ENCODE data around the gene MEIKIN. TPM values are rescaled to one million over a fixed set of nuclear protein-coding genes. Genes with fewer than 3 reads are reported as not detected.

MEIKIN gene
- total and polyA plus RNA-seq, 2 experiments from 2014 or later: not detected

DNA sequence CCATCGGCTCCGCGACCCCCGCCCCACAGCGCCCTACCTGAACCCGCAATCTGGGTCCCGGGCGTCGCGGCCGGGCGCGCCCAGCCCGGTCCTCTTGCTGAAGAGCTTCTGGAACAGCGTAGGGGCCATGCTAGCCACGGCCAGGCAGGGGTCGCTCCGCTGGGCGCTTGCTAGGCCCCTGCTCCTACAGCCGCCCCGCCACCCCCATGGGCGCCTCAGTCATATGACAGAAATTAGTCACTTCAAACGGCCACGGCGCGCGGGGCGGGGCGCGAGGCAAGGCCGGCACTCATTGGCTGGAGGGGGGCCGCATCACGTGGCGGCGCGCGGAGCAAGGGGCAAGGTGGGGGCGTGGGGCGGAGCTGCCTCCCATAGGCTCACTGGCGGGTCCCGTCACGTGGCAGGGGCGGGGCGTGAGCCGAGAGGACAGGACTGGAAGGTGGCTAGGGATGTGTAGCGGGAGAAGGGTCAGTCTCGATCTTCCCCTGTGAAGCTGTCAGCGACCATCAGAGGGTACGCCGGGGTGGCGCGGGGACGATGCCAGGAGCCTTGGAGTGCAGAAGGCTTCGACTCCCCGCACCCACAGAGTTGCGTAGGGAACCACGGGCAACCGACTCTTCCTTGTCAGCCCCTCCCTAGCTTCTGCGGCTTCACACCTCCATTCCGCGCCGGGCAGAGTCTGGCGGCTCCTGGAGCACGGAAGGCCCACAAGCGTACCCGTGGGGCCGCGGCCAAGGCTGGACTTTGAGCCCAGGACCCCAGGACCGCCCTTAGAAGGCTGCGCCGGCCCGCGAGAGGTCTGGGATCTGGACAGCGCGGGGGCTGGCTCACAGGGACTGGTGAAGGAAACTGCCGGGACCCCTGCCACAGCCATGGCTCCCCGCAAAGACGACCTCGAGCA is 148.4 kb downstream of the MEIKIN start, which contains the start of gene FNIP1:
TSS of gene FNIP1 (minus strand) at position 225 of the 901 bp plus-strand sequence. CDS start at position 129, 96 bp downstream.
- Histone ChIP-seq H3K27me3 (ENCODE audit: insufficient read depth) (peaks cover 13% of the 10 kb centered on the region), H3K4me3 (peak within 1 kb of the TSS; percentile 66), H3F3A (replicated peaks; ENCODE audit: low read depth) (no peaks in the 10 kb centered on the region), H4K20me1 (replicated peaks; ENCODE audit: insufficient read depth) (peaks cover 4% of the 10 kb centered on the region), H3K9me2 (ENCODE audit: insufficient read depth) (no peaks in the 10 kb centered on the region), H3K27ac (ENCODE audit: low read depth) (peak within 1 kb of the TSS; percentile 16; the same call in 1 of the 2 replicates), H3K36me3 (ENCODE audit: insufficient read depth) (no peaks in the 10 kb centered on the region), H3K79me2 (replicated peaks; ENCODE audit: insufficient read depth) (peaks cover 40% of the 10 kb centered on the region), H3K4me2 (peak within 1 kb of the TSS; percentile 87), H3K4me1 (ENCODE audit: insufficient read depth) (peaks cover 4% of the 10 kb centered on the region; the same call in 1 of the 2 replicates), H2AFZ (peak within 1 kb of the TSS; percentile 87)
- TF ChIP-seq STAT1 (IDR thresholded peaks at IDR 0.05; ENCODE audit: unreplicated experiment) (no peak), REST (IDR thresholded peaks at IDR 0.05; ENCODE audit: unreplicated experiment) (peak; percentile 16), CREB1 (CRISPR knock-in tag; IDR thresholded peaks at IDR 0.05; ENCODE audit: low read depth) (peak; percentile 74), POLR2AphosphoS5 (IDR thresholded peaks at IDR 0.05; ENCODE audit: low read depth) (peak; percentile 91)
- Mint-ChIP-seq H3K9me3 (no peaks in the 10 kb centered on the region), H3K4me3 (peak within 1 kb of the TSS; percentile 98), H3K27ac (peak within 1 kb of the TSS; percentile 94), H3K4me1 (peaks cover 17% of the 10 kb centered on the region), H3K36me3 (ENCODE audit: low read depth) (no peaks in the 10 kb centered on the region; the same call in 2 of the 3 replicates), H3K27me3 (ENCODE audit: insufficient read depth, low read depth, poor library complexity) (peaks cover 8% of the 10 kb centered on the region)
- ATAC-seq: peak; percentile 91
- peak; percentile 98 for DNase-seq (ENCODE audit: low spot score)

DNA sequence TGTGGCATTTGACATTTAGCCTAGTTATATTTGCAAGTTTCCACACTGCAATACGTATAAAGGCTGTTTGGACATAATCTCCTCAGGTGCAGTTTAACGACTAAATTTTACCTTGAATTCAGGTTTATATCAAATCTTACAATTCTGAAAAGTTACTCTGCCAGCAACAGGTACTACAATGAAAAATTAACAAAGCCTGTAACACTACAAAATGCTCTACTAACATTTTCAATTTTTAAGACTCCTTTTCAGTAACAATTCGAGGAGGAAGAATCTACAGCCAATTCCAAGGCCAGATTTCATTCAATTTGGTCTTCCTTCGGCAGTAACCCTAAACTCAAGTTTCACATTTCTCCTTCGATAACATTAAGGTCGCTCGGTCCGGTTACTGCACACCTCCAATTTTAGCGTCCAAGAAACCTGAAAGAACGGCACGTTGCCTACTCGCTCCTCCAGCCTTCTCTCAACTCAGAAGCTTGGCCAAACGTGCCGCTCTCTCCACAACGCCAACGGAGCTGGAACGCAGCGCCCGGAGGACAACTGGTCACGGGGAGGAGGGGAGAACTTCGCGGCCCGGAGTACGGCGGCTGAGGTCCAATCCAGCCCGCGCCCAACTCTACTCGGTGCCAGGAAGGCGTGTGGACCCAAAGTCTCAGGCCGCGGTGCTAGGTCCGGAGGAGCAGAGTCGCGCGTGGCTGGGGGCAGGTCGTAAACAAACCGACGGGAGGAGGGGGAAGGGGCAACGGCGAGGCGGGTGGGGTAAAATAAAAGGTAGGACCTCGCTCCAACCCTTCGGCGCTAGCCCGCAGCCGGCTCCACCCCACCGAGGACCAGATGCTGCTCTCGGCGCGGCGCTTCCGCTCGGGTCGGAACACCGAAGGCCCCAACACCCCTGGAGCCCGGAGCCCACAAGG is 149.3 kb downstream of the MEIKIN start:
- Histone ChIP-seq H3K4me3 (peak overlapping the region; percentile 66), H3K27me3 (ENCODE audit: insufficient read depth) (peaks cover 13% of the 10 kb centered on the region), H2AFZ (peak overlapping the region; percentile 25), H3K4me2 (peak overlapping the region; percentile 78), H3K79me2 (replicated peaks; ENCODE audit: insufficient read depth) (peaks cover 49% of the 10 kb centered on the region), H4K20me1 (replicated peaks; ENCODE audit: insufficient read depth) (peaks cover 9% of the 10 kb centered on the region), H3K27ac (ENCODE audit: low read depth) (peak overlapping the region; percentile 16; the same call in 1 of the 2 replicates), H3K4me1 (ENCODE audit: insufficient read depth) (peaks cover 4% of the 10 kb centered on the region; the same call in 1 of the 2 replicates), H3F3A (replicated peaks; ENCODE audit: low read depth) (no peaks in the 10 kb centered on the region), H3K36me3 (ENCODE audit: insufficient read depth) (no peaks in the 10 kb centered on the region), H3K9me2 (ENCODE audit: insufficient read depth) (no peaks in the 10 kb centered on the region)
- peaks cover 17% of the 10 kb centered on the region for H3K4me1 Mint-ChIP-seq
- H3K36me3 Mint-ChIP-seq (ENCODE audit: low read depth): no peaks in the 10 kb centered on the region; the same call in 2 of the 3 replicates
- H3K4me3 Mint-ChIP-seq: peak overlapping the region; percentile 98
- H3K27me3 Mint-ChIP-seq (ENCODE audit: insufficient read depth, low read depth, poor library complexity): peaks cover 8% of the 10 kb centered on the region
- DNase-seq (ENCODE audit: low spot score): peak; percentile 68
- peak; percentile 52 for ATAC-seq
- H3K27ac Mint-ChIP-seq: peak overlapping the region; percentile 94
- H3K9me3 Mint-ChIP-seq: no peaks in the 10 kb centered on the region
- TF ChIP-seq NANOG (IDR thresholded peaks at IDR 0.05; ENCODE audit: borderline replicate concordance) (no peak), CTCF (conservative IDR thresholded peaks at IDR 0.05; ENCODE audit: low read depth in 2 of 2) (no peak), STAT1 (IDR thresholded peaks at IDR 0.05; ENCODE audit: unreplicated experiment) (no peak), REST (IDR thresholded peaks at IDR 0.05; ENCODE audit: unreplicated experiment) (no peak), JUNB (IDR thresholded peaks at IDR 0.05; ENCODE audit: unreplicated experiment) (no peak), ZNF331 (CRISPR knock-in tag; IDR thresholded peaks at IDR 0.05; ENCODE audit: low read depth) (no peak), EZH2phosphoT487 (IDR thresholded peaks at IDR 0.05; ENCODE audit: unreplicated experiment) (no peak), ZNF114 (CRISPR knock-in tag; IDR thresholded peaks at IDR 0.05) (no peak), CREB1 (CRISPR knock-in tag; IDR thresholded peaks at IDR 0.05; ENCODE audit: low read depth) (no peak; the same call in 1 of the 2 replicates), EZH2 (IDR thresholded peaks at IDR 0.05; ENCODE audit: low read depth, unreplicated experiment) (no peak)
